HG02852 (cell line): Measurements from ENCODE around the gene RBP3.

Experiments used
- ATAC-seq: cut with Tn5 transposase; IDR thresholded peaks from one replicate; pipeline ENCODE4 v1.9.1; 2021; ENCODE audit warnings: mild to moderate bottlenecking, moderate library complexity; ENCODE audit not compliant: unreplicated experiment

RBP3 gene

GRCh38 chr10:47317251-47317650 lies 30.9 kb upstream of the RBP3 start:
- no peak for ATAC-seq

GRCh38 chr10:47318706-47319105 lies 29.5 kb upstream of the RBP3 start:
- no peak for ATAC-seq

- no peak for ATAC-seq
These were observed 28.4 kb upstream of the RBP3 start for GRCh38 chr10:47319784-47320183.

- ATAC-seq = no peak
These were observed 27.4 kb upstream of the RBP3 start for GRCh38 chr10:47320812-47321211.

- ATAC-seq = no peak
These were observed 26.5 kb upstream of the RBP3 start for GRCh38 chr10:47321521-47322195.

GRCh38 chr10:47322300-47323061 lies 25.7 kb upstream of the RBP3 start, which contains the start of gene GDF2:
Gene GDF2 (plus strand): TSS chr10:47322454. CDS start chr10:47322669, 215 bp downstream.
- no peak for ATAC-seq

GRCh38 chr10:47323087-47323486 lies 25.1 kb upstream of the RBP3 start:
- ATAC-seq = no peak

GRCh38 chr10:47323636-47324296 lies 24.4 kb upstream of the RBP3 start:
- no peak for ATAC-seq

GRCh38 chr10:47325303-47326291 lies 22.6 kb upstream of the RBP3 start:
- no peak for ATAC-seq

- ATAC-seq = no peak
These were observed 21.7 kb upstream of the RBP3 start for GRCh38 chr10:47326306-47326926.

GRCh38 chr10:47326927-47327330 lies 21.2 kb upstream of the RBP3 start:
- ATAC-seq = no peak

GRCh38 chr10:47329855-47330254 lies 18.3 kb upstream of the RBP3 start:
- ATAC-seq = no peak

- ATAC-seq = no peak
These were observed 17.8 kb upstream of the RBP3 start for GRCh38 chr10:47330366-47330765.

GRCh38 chr10:47330804-47331203 lies 17.4 kb upstream of the RBP3 start:
- no peak for ATAC-seq

- ATAC-seq = no peak
These were observed 16.7 kb upstream of the RBP3 start for GRCh38 chr10:47331491-47331890.

- no peak for ATAC-seq
These were observed 16.2 kb upstream of the RBP3 start for GRCh38 chr10:47331954-47332353.

GRCh38 chr10:47332371-47332770 lies 15.8 kb upstream of the RBP3 start:
- no peak for ATAC-seq

GRCh38 chr10:47332946-47333345 lies 15.2 kb upstream of the RBP3 start:
- no peak for ATAC-seq

GRCh38 chr10:47333532-47333931 lies 14.6 kb upstream of the RBP3 start:
- no peak for ATAC-seq
